Activated CD4-positive, CD25-positive, alpha-beta regulatory T cell treated with anti-CD3 and anti-CD28 coated beads, Interleukin-2, amount 50 U/mL, for 16 hours (primary cell): ENCODE results near the gene TNKS2.
"Not testable (repeated sequence)": the region's sequence is repeated elsewhere in the genome, so short reads cannot be mapped to it uniquely, and the experiment has no call there.

ENCODE experiments used
- DNase-seq: peaks from one replicate; pipeline ENCODE4 v3.0.0-alpha.2; 2020; ENCODE audit warnings: low read depth, low spot score

TNKS2 gene

GRCh38 chr10:91797874-91798648, at the start of gene TNKS2:
Gene TNKS2, plus strand, starts transcription at chr10:91798426. Its CDS starts 265 bp downstream, at chr10:91798691.
- DNase-seq, result peak; percentile 84

GRCh38 chr10:91749592-91749991, 48.6 kb upstream of the TNKS2 start:
- DNase-seq, result not testable (repeated sequence)

- DNase-seq, result no peak
Observed at GRCh38 chr10:91756286-91756685, 41.9 kb upstream of the TNKS2 start.

GRCh38 chr10:91758303-91759146, 39.7 kb upstream of the TNKS2 start:
- DNase-seq, result no peak

- DNase-seq, result no peak
Observed at GRCh38 chr10:91759581-91759986, 38.6 kb upstream of the TNKS2 start.

GRCh38 chr10:91761721-91762120, 36.5 kb upstream of the TNKS2 start:
- DNase-seq, result no peak

GRCh38 chr10:91762878-91763277, 35.3 kb upstream of the TNKS2 start:
- DNase-seq, result no peak

- no peak for DNase-seq
Observed at GRCh38 chr10:91766676-91767075, 31.6 kb upstream of the TNKS2 start.

GRCh38 chr10:91768123-91768522, 30.1 kb upstream of the TNKS2 start:
- DNase-seq, result no peak

- no peak for DNase-seq
Observed at GRCh38 chr10:91771907-91772306, 26.3 kb upstream of the TNKS2 start.

- no peak for DNase-seq
Observed at GRCh38 chr10:91772461-91772860, 25.8 kb upstream of the TNKS2 start.

- no peak for DNase-seq
Observed at GRCh38 chr10:91772869-91773268, 25.4 kb upstream of the TNKS2 start.

- no peak for DNase-seq
Observed at GRCh38 chr10:91774571-91774970, 23.7 kb upstream of the TNKS2 start.

GRCh38 chr10:91775731-91776130, 22.5 kb upstream of the TNKS2 start:
- no peak for DNase-seq

GRCh38 chr10:91776266-91776665, 22.0 kb upstream of the TNKS2 start:
- no peak for DNase-seq

GRCh38 chr10:91778485-91778884, 19.7 kb upstream of the TNKS2 start:
- no peak for DNase-seq

- no peak for DNase-seq
Observed at GRCh38 chr10:91779011-91779605, 19.1 kb upstream of the TNKS2 start.

- no peak for DNase-seq
Observed at GRCh38 chr10:91782539-91782938, 15.7 kb upstream of the TNKS2 start.

- no peak for DNase-seq
Observed at GRCh38 chr10:91785830-91786229, 12.4 kb upstream of the TNKS2 start.

- no peak for DNase-seq
Observed at GRCh38 chr10:91787258-91787657, 11.0 kb upstream of the TNKS2 start.

- no peak for DNase-seq
Observed at GRCh38 chr10:91787810-91788209, 10.4 kb upstream of the TNKS2 start.

GRCh38 chr10:91788527-91788926, 9.7 kb upstream of the TNKS2 start:
- DNase-seq, result no peak
